GM23338 (cell line): Measurements from ENCODE around the gene SLC6A19.

Experiments used
- CTCF ChIP-seq, 2 experiments: fragments of 200-600 bp in 1 of 2; sonication (generic) in 1 of 2; conservative IDR thresholded peaks; 2 replicates each; pipeline versions ENCODE4 v1.5.1 to v1.6.1; 2016 to 2017; ENCODE audit warnings: antibody characterized with exemption in 2 of 2, low read depth in 2 of 2, mild to moderate bottlenecking in 2 of 2, moderate library complexity in 1 of 2
- EZH2 ChIP-seq: fragments of 200-600 bp; sonication (generic); IDR thresholded peaks from one replicate; pipeline ENCODE4 v1.8.0; 2017; ENCODE audit warnings: antibody characterized with exemption, mild to moderate bottlenecking, low read depth; ENCODE audit not compliant: unreplicated experiment

GRCh38 chr5:1193591-1193985 is 7.8 kb upstream of the SLC6A19 start:
- no peak for TF ChIP-seq EZH2
- no peak for TF ChIP-seq CTCF (conservative IDR thresholded peaks at IDR 0.05; ENCODE audit: low read depth in 2 of 2)
